ENCODE measurements around the gene MRPL16. TPM values are rescaled to one million over a fixed set of nuclear protein-coding genes. Genes with fewer than 3 reads are reported as not detected.
A peak's percentile ranks its signal among the peaks of the same experiment; 100 is the strongest.

Gene MRPL16
- total and polyA plus RNA-seq, 2 experiments from 2014 or later = 43.6 to 67.4 TPM

DNA sequence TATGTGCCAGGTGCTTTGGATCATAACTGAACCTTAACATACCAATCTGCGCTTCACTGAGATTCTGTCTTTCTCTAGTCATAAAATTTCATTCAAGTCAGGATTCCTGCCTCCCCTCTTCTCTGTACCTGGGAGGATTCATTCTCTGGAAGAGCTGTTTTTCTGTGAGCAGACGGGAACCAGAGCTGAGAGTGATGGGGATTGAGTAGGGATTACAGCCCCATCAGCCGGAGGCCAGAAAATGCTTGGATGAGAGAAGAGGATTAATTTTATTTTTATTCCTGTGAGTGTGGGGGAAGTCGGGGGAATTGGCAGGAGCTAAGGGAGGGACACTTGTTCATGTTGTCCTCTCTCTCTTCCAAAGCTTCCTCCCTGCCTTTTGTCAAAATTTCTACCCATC is 50.7 kb downstream of the MRPL16 start:
- H3K79me2 ChIP-seq (ENCODE audit: insufficient read depth) = peaks cover 70% of the 10 kb centered on the region
- no peaks in the 10 kb centered on the region for H3K27me3 ChIP-seq (replicated peaks; ENCODE audit: insufficient read depth)
- H2AFZ ChIP-seq = no peak overlapping the region
- WGBS, 2 experiments (ENCODE audit: low coverage in 1 of 2, low lambda C conversion rate in 2 of 2, missing lambda C conversion rate in 2 of 2) = 58 to 64% methylated on average over 4 of the region's 4 CpGs
- no peak overlapping the region for H3K4me2 ChIP-seq (ENCODE audit: unreplicated experiment)
- no peak overlapping the region for H3K27ac ChIP-seq
- H4K20me1 ChIP-seq (ENCODE audit: insufficient read depth) = no peaks in the 10 kb centered on the region
- DNase-seq = no peak
- H3K9me2 ChIP-seq (ENCODE audit: insufficient read depth) = no peaks in the 10 kb centered on the region
- TF ChIP-seq EZH2phosphoT487 (IDR thresholded peaks at IDR 0.05; ENCODE audit: insufficient read depth, low read depth) (no peak), EZH2 (IDR thresholded peaks at IDR 0.05; ENCODE audit: insufficient read depth, poor library complexity, severe bottlenecking) (no peak)
- H3K36me3 ChIP-seq (ENCODE audit: low read depth) = no peaks in the 10 kb centered on the region
- H3K9ac ChIP-seq = no peak overlapping the region
- in situ Hi-C loops (cut with MboI) = loop anchor here (10.0 kb wide), 1 partner anchor 45 kb away; no protein-coding TSS in a partner anchor
- no peak overlapping the region for H3K4me3 ChIP-seq
- H3K4me1 ChIP-seq (ENCODE audit: insufficient read depth) = peaks cover 18% of the 10 kb centered on the region; the same call in 1 of the 2 replicates
- H3K9me3 ChIP-seq (ENCODE audit: low read depth) = no peaks in the 10 kb centered on the region
- H3F3A ChIP-seq (ENCODE audit: insufficient read depth) = peaks cover 11% of the 10 kb centered on the region; the same call in 1 of the 2 replicates

DNA sequence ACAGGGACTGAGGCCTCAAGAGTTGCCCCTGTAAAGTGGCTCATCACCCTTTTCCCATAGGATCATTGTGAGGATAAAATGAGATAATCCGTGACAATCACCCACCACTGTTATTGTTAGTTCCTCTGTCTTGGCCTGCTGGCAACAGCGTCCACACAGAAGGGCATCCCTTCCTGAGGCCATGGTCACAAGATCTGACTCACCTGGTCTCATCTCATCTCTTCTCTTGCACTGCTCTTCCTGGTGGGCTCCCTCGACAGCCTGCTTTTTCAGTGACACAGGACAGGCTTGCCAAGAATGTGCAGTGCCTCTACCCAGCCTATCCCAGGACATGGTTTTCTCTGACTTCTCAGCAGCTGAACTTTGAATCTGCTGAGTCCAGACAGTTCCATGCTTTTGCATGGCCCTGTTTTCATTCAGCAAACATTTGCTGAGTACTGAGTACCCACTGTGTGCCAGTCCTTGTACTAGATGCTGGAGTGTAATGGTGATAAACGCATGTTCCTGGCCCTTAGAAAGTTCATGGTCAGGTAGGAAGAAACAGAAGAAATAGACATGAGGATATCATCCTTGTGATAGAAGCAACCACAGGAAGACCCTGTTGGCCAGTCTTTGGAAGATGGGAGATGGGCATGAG is 52.1 kb downstream of the MRPL16 start:
- Histone ChIP-seq H3K4me3 (no peak overlapping the region), H2AFZ (no peak overlapping the region), H3K9ac (no peak overlapping the region), H3K79me2 (ENCODE audit: insufficient read depth) (peaks cover 60% of the 10 kb centered on the region), H3K27me3 (replicated peaks; ENCODE audit: insufficient read depth) (no peaks in the 10 kb centered on the region), H3F3A (ENCODE audit: insufficient read depth) (peaks cover 11% of the 10 kb centered on the region; the same call in 1 of the 2 replicates), H4K20me1 (ENCODE audit: insufficient read depth) (no peaks in the 10 kb centered on the region), H3K27ac (no peak overlapping the region), H3K9me2 (ENCODE audit: insufficient read depth) (no peaks in the 10 kb centered on the region), H3K36me3 (ENCODE audit: low read depth) (no peaks in the 10 kb centered on the region), H3K9me3 (ENCODE audit: low read depth) (no peaks in the 10 kb centered on the region), H3K4me2 (ENCODE audit: unreplicated experiment) (no peak overlapping the region), H3K4me1 (ENCODE audit: insufficient read depth) (0 out of 2 replicates have a peak, but pooled peaks cover 12% of the 10 kb centered on the region)
- DNase-seq = no peak
- 95 to 99% methylated on average over 4 of the region's 4 CpGs for WGBS, 2 experiments (ENCODE audit: low coverage in 1 of 2, low lambda C conversion rate in 2 of 2, missing lambda C conversion rate in 2 of 2)
- TF ChIP-seq EZH2phosphoT487 (IDR thresholded peaks at IDR 0.05; ENCODE audit: insufficient read depth, low read depth) (no peak), EZH2 (IDR thresholded peaks at IDR 0.05; ENCODE audit: insufficient read depth, poor library complexity, severe bottlenecking) (no peak)
- in situ Hi-C loops (cut with MboI) = loop anchor here (10.0 kb wide), 1 partner anchor 46 kb away; no protein-coding TSS in a partner anchor

DNA sequence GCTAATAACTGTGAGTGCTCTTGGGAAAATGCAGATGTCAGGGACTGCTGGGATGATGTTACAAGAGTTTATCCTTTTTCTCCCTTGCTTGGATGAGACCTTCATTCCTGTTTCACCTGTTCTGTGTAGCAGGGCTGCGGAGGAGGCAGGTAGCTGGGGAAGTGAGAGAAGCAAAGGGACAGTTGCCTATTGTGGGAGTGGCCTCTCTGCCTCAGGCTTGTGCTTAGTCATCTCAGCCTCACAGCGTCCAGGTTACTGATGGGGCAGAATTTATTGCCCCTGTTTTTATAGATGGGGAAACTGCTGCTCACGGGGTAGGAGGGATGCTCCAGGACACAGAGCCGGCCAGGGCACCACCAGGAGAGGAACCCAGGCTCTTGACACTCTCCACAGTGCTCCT is 53.7 kb downstream of the MRPL16 start:
- Histone ChIP-seq H3K79me2 (ENCODE audit: insufficient read depth) (peaks cover 46% of the 10 kb centered on the region), H3K27ac (peak overlapping the region; percentile 64), H3K4me1 (ENCODE audit: insufficient read depth) (0 out of 2 replicates have a peak, but pooled peaks cover 12% of the 10 kb centered on the region), H4K20me1 (ENCODE audit: insufficient read depth) (no peaks in the 10 kb centered on the region), H3K27me3 (replicated peaks; ENCODE audit: insufficient read depth) (no peaks in the 10 kb centered on the region), H3F3A (ENCODE audit: insufficient read depth) (peaks cover 11% of the 10 kb centered on the region; the same call in 1 of the 2 replicates), H3K4me3 (peak overlapping the region; percentile 91; the same call in 1 of the 2 replicates), H3K9me3 (ENCODE audit: low read depth) (no peaks in the 10 kb centered on the region), H3K9ac (no peak overlapping the region), H2AFZ (no peak overlapping the region), H3K36me3 (ENCODE audit: low read depth) (no peaks in the 10 kb centered on the region), H3K9me2 (ENCODE audit: insufficient read depth) (no peaks in the 10 kb centered on the region), H3K4me2 (ENCODE audit: unreplicated experiment) (peak overlapping the region; percentile 99)
- in situ Hi-C loops (cut with MboI) = loop anchor here (10.0 kb wide), 1 partner anchor 48 kb away; no protein-coding TSS in a partner anchor
- 57 to 58% methylated on average over 4 of the region's 4 CpGs for WGBS, 2 experiments (ENCODE audit: low coverage in 1 of 2, low lambda C conversion rate in 2 of 2, missing lambda C conversion rate in 2 of 2)
- TF ChIP-seq EZH2 (IDR thresholded peaks at IDR 0.05; ENCODE audit: insufficient read depth, poor library complexity, severe bottlenecking) = no peak
- no peak for TF ChIP-seq EZH2phosphoT487 (IDR thresholded peaks at IDR 0.05; ENCODE audit: insufficient read depth, low read depth)
- DNase-seq = peak; percentile 62

DNA sequence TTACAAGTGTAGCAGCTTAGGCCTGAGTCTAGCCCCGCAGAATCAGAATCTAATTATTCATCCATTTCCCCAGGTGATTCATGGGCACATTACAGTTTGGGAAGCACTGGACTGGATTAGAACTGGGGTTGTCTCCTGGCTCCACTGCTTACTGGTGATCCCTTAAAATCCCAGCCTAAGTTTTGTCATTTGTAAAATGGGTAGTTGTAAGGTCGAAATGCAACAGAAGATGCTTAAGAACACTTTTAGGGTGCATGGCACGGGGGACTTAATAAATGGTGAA is 54.1 kb downstream of the MRPL16 start:
- Histone ChIP-seq H3K79me2 (ENCODE audit: insufficient read depth) (peaks cover 43% of the 10 kb centered on the region), H3K9me2 (ENCODE audit: insufficient read depth) (no peaks in the 10 kb centered on the region), H3K4me2 (ENCODE audit: unreplicated experiment) (peak overlapping the region; percentile 99), H3K27me3 (replicated peaks; ENCODE audit: insufficient read depth) (no peaks in the 10 kb centered on the region), H2AFZ (no peak overlapping the region), H3K4me1 (ENCODE audit: insufficient read depth) (0 out of 2 replicates have a peak, but pooled peaks cover 12% of the 10 kb centered on the region), H3K9ac (no peak overlapping the region), H3K4me3 (peak overlapping the region; percentile 91; the same call in 1 of the 2 replicates), H4K20me1 (ENCODE audit: insufficient read depth) (no peaks in the 10 kb centered on the region), H3K9me3 (ENCODE audit: low read depth) (no peaks in the 10 kb centered on the region), H3F3A (ENCODE audit: insufficient read depth) (peaks cover 11% of the 10 kb centered on the region; the same call in 1 of the 2 replicates), H3K27ac (peak overlapping the region; percentile 64), H3K36me3 (ENCODE audit: low read depth) (no peaks in the 10 kb centered on the region)
- in situ Hi-C loops (cut with MboI) = loop anchor here (10.0 kb wide), 1 partner anchor 48 kb away; no protein-coding TSS in a partner anchor
- 5% methylated on average over 3 of the region's 3 CpGs for WGBS, 2 experiments (ENCODE audit: low coverage in 1 of 2, low lambda C conversion rate in 2 of 2, missing lambda C conversion rate in 2 of 2)
- no peak for TF ChIP-seq EZH2phosphoT487 (IDR thresholded peaks at IDR 0.05; ENCODE audit: insufficient read depth, low read depth)
- no peak for TF ChIP-seq EZH2 (IDR thresholded peaks at IDR 0.05; ENCODE audit: insufficient read depth, poor library complexity, severe bottlenecking)
- DNase-seq = peak; percentile 72

Other genes with a start within 250 kb of the MRPL16 start
- gene OSBP, start 195.0 kb downstream of the MRPL16 start, total RNA-seq (2014; rRNA removed; shearing (Covaris generic)) = 17.2 and 26.4 TPM in 2 replicates
- gene OSBP, start 195.0 kb downstream of the MRPL16 start, polyA plus RNA-seq (2016; fragmentation: Nextera tagmentation; extraction: Ambion mirVana) = 10.7 and 12.8 TPM in 2 replicates
- 9.6 and 12.5 TPM in 2 replicates for gene PATL1, start 141.7 kb downstream of the MRPL16 start, total RNA-seq (2014; rRNA removed; shearing (Covaris generic))
- gene PATL1, start 141.7 kb downstream of the MRPL16 start, polyA plus RNA-seq (2016; fragmentation: Nextera tagmentation; extraction: Ambion mirVana) = 8.5 and 10.7 TPM in 2 replicates
- not detected in 2 replicates for gene OR10V1, start 96.9 kb downstream of the MRPL16 start, total RNA-seq (2014; rRNA removed; shearing (Covaris generic))
- not detected in 2 replicates for gene OR10V1, start 96.9 kb downstream of the MRPL16 start, polyA plus RNA-seq (2016; fragmentation: Nextera tagmentation; extraction: Ambion mirVana)
- 9.3 and 10.5 TPM in 2 replicates for gene STX3, start 55.4 kb downstream of the MRPL16 start, total RNA-seq (2014; rRNA removed; shearing (Covaris generic))
- gene STX3, start 55.4 kb downstream of the MRPL16 start, polyA plus RNA-seq (2016; fragmentation: Nextera tagmentation; extraction: Ambion mirVana) = 5.6 and 6.3 TPM in 2 replicates
- gene CBLIF, start 34.7 kb upstream of the MRPL16 start, total RNA-seq (2014; rRNA removed; shearing (Covaris generic)) = not detected in 2 replicates
- not detected in 2 replicates for gene CBLIF, start 34.7 kb upstream of the MRPL16 start, polyA plus RNA-seq (2016; fragmentation: Nextera tagmentation; extraction: Ambion mirVana)
- not detected in 2 replicates for gene TCN1, start 55.7 kb upstream of the MRPL16 start, total RNA-seq (2014; rRNA removed; shearing (Covaris generic))
- not detected in 2 replicates for gene TCN1, start 55.7 kb upstream of the MRPL16 start, polyA plus RNA-seq (2016; fragmentation: Nextera tagmentation; extraction: Ambion mirVana)
- gene OOSP3, start 68.0 kb upstream of the MRPL16 start, total RNA-seq (2014; rRNA removed; shearing (Covaris generic)) = not detected in 2 replicates
- gene OOSP3, start 68.0 kb upstream of the MRPL16 start, polyA plus RNA-seq (2016; fragmentation: Nextera tagmentation; extraction: Ambion mirVana) = not detected in 2 replicates
- gene OOSP1, start 127.7 kb upstream of the MRPL16 start, total RNA-seq (2014; rRNA removed; shearing (Covaris generic)) = not detected in 2 replicates
- not detected in 2 replicates for gene OOSP1, start 127.7 kb upstream of the MRPL16 start, polyA plus RNA-seq (2016; fragmentation: Nextera tagmentation; extraction: Ambion mirVana)
- not detected in 2 replicates for gene OOSP4A, start 153.3 kb upstream of the MRPL16 start, total RNA-seq (2014; rRNA removed; shearing (Covaris generic))
- not detected in 2 replicates for gene OOSP4A, start 153.3 kb upstream of the MRPL16 start, polyA plus RNA-seq (2016; fragmentation: Nextera tagmentation; extraction: Ambion mirVana)
- gene OOSP4B, start 206.4 kb upstream of the MRPL16 start, total RNA-seq (2014; rRNA removed; shearing (Covaris generic)) = not detected in 2 replicates
- gene OOSP4B, start 206.4 kb upstream of the MRPL16 start, polyA plus RNA-seq (2016; fragmentation: Nextera tagmentation; extraction: Ambion mirVana) = not detected in 2 replicates
- gene OOSP2, start 229.6 kb upstream of the MRPL16 start, total RNA-seq (2014; rRNA removed; shearing (Covaris generic)) = not detected in 2 replicates
- gene OOSP2, start 229.6 kb upstream of the MRPL16 start, polyA plus RNA-seq (2016; fragmentation: Nextera tagmentation; extraction: Ambion mirVana) = not detected in 2 replicates
- not detected in 2 replicates for gene MS4A3, start 245.9 kb upstream of the MRPL16 start, total RNA-seq (2014; rRNA removed; shearing (Covaris generic))
- gene MS4A3, start 245.9 kb upstream of the MRPL16 start, polyA plus RNA-seq (2016; fragmentation: Nextera tagmentation; extraction: Ambion mirVana) = not detected in 2 replicates